Memory B cell (primary cell): ENCODE data around the gene SLC12A3.
A peak's percentile ranks its signal among the peaks of the same experiment; 100 is the strongest.
"Not testable (repeated sequence)": the region's sequence is repeated elsewhere in the genome, so short reads cannot be mapped to it uniquely, and the experiment has no call there.

Source experiments
- ATAC-seq: fragments of 150-1000 bp; cut with Tn5 transposase; 2 replicates; pipeline ENCODE4 v1.10.0; 2021; ENCODE audit warnings: low read depth, mild to moderate bottlenecking, moderate library complexity
- DNase-seq, 2 donors: peaks; one replicate each; pipeline ENCODE4 v3.0.0; 2022; ENCODE audit warnings: low spot score in 2 of 2
- H3K27ac Mint-ChIP-seq: one replicate; pipeline ENCODE4 v1.8.0; 2022; ENCODE audit warnings: mild to moderate bottlenecking, moderate library complexity, mixed read lengths
- H3K27me3 Mint-ChIP-seq: one replicate; pipeline ENCODE4 v1.8.0; 2022; ENCODE audit warnings: mixed read lengths
- H3K36me3 Mint-ChIP-seq: one replicate; pipeline ENCODE4 v1.8.0; 2022; ENCODE audit warnings: mild to moderate bottlenecking, mixed read lengths
- H3K4me1 Mint-ChIP-seq: one replicate; pipeline ENCODE4 v1.8.0; 2022; ENCODE audit warnings: mixed read lengths
- H3K4me3 Mint-ChIP-seq: one replicate; pipeline ENCODE4 v1.8.0; 2022; ENCODE audit warnings: mild to moderate bottlenecking, moderate library complexity, mixed read lengths
- H3K9me3 Mint-ChIP-seq: one replicate; pipeline ENCODE4 v1.8.0; 2022; ENCODE audit warnings: mixed read lengths

Gene SLC12A3

GRCh38 chr16:56852968-56853367 is 12.0 kb upstream of the SLC12A3 start:
- ATAC-seq (no peak), DNase-seq (no peak)
- H3K4me1 Mint-ChIP-seq = peaks cover 4% of the 10 kb centered on the region
- no peaks in the 10 kb centered on the region for H3K27me3 Mint-ChIP-seq
- H3K27ac Mint-ChIP-seq = no peak overlapping the region
- H3K36me3 Mint-ChIP-seq = no peaks in the 10 kb centered on the region
- H3K4me3 Mint-ChIP-seq = no peak overlapping the region
- no peaks in the 10 kb centered on the region for H3K9me3 Mint-ChIP-seq

DNA sequence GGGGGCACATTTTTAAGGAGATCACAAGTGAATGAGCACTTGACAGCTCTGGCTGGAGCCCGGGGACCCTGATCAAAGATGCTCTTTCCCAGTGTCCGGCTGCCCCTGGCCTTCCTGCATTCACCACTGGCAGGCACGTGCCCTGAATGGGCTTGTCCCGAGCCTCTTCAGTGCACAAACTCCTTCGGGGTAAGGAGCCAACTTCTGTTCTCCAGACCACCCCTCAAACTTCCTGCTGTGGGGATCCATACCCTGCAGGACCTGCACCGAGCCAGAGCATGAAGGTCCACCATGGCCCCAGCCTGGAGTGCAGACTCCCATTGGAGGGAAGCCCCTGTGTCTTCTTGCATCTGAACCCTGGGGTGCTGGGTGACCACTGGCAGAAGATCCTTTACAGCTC is 9.8 kb upstream of the SLC12A3 start:
- H3K27ac Mint-ChIP-seq = no peak overlapping the region
- no peaks in the 10 kb centered on the region for H3K27me3 Mint-ChIP-seq
- H3K4me1 Mint-ChIP-seq = peaks cover 11% of the 10 kb centered on the region
- H3K36me3 Mint-ChIP-seq = no peaks in the 10 kb centered on the region
- ATAC-seq (no peak), DNase-seq (no peak)
- H3K4me3 Mint-ChIP-seq = no peak overlapping the region
- no peaks in the 10 kb centered on the region for H3K9me3 Mint-ChIP-seq

DNA sequence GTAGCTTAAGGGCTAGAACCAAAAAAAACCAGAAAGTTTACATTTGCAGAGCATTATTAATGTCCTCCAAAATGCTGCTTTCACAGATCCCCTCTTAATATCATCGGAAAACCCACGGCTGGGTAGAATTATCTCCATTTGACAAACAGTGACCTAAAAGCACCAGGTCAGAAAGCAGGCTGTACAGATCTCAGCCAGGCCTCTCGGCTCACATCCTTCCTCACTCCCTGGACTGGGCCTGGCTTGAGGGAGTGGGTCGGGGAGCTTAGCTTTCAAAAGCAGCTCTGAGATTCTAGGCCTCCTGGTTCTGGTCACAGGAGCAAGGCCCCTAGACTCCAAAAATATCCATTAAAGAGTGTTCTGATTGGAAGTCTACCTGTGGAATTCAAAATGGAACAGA is 9.1 kb upstream of the SLC12A3 start:
- DNase-seq = no peak
- no peaks in the 10 kb centered on the region for H3K9me3 Mint-ChIP-seq
- H3K4me1 Mint-ChIP-seq = peaks cover 14% of the 10 kb centered on the region
- H3K36me3 Mint-ChIP-seq = no peaks in the 10 kb centered on the region
- no peak for ATAC-seq
- no peak overlapping the region for H3K4me3 Mint-ChIP-seq
- no peaks in the 10 kb centered on the region for H3K27me3 Mint-ChIP-seq
- H3K27ac Mint-ChIP-seq = no peak overlapping the region

- no peaks in the 10 kb centered on the region for H3K9me3 Mint-ChIP-seq
- H3K4me1 Mint-ChIP-seq = peaks cover 20% of the 10 kb centered on the region
- DNase-seq (no peak), ATAC-seq (no peak)
- H3K27me3 Mint-ChIP-seq = no peaks in the 10 kb centered on the region
- H3K36me3 Mint-ChIP-seq = no peaks in the 10 kb centered on the region
- no peak overlapping the region for H3K27ac Mint-ChIP-seq
- no peak overlapping the region for H3K4me3 Mint-ChIP-seq
Observed at GRCh38 chr16:56856876-56857447, 8.0 kb upstream of the SLC12A3 start.

DNA sequence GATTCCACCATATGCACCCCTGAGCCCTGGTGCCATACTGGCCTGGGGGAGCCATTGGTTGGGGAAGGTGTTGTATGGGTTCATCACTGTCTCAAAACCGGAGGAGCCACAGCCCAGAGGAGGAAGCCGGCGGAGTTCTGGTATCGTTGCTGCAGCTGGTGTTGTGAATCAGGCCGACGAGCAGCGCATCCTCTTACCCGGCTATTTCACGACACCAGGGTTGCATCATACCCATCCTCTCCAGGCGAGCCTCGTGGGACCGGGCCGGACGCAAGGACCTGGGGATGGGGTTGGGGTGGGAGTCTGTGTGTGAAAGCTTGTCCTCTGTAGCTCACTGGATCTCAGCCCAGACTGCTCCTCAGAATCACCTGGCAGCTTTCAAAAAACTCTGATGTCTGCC is 6.6 kb upstream of the SLC12A3 start:
- H3K4me1 Mint-ChIP-seq = peaks cover 31% of the 10 kb centered on the region
- H3K4me3 Mint-ChIP-seq = no peak overlapping the region
- H3K27me3 Mint-ChIP-seq = no peaks in the 10 kb centered on the region
- H3K27ac Mint-ChIP-seq = no peak overlapping the region
- no peak for DNase-seq
- no peaks in the 10 kb centered on the region for H3K36me3 Mint-ChIP-seq
- H3K9me3 Mint-ChIP-seq = no peaks in the 10 kb centered on the region
- no peak for ATAC-seq

GRCh38 chr16:56859636-56860035 is 5.4 kb upstream of the SLC12A3 start:
- H3K27ac Mint-ChIP-seq = peak overlapping the region; percentile 86
- H3K4me1 Mint-ChIP-seq = peaks cover 31% of the 10 kb centered on the region
- no peak overlapping the region for H3K4me3 Mint-ChIP-seq
- no peaks in the 10 kb centered on the region for H3K9me3 Mint-ChIP-seq
- H3K27me3 Mint-ChIP-seq = no peaks in the 10 kb centered on the region
- DNase-seq (no peak), ATAC-seq (no peak)
- no peaks in the 10 kb centered on the region for H3K36me3 Mint-ChIP-seq

GRCh38 chr16:56860226-56861020 is 4.6 kb upstream of the SLC12A3 start:
- Mint-ChIP-seq H3K4me3 (peak overlapping the region; percentile 63), H3K27me3 (no peaks in the 10 kb centered on the region), H3K4me1 (peaks cover 31% of the 10 kb centered on the region), H3K36me3 (no peaks in the 10 kb centered on the region), H3K27ac (peak overlapping the region; percentile 86), H3K9me3 (no peaks in the 10 kb centered on the region)
- peak; percentile 27 to 46 for DNase-seq
- peak; percentile 91 for ATAC-seq

DNA sequence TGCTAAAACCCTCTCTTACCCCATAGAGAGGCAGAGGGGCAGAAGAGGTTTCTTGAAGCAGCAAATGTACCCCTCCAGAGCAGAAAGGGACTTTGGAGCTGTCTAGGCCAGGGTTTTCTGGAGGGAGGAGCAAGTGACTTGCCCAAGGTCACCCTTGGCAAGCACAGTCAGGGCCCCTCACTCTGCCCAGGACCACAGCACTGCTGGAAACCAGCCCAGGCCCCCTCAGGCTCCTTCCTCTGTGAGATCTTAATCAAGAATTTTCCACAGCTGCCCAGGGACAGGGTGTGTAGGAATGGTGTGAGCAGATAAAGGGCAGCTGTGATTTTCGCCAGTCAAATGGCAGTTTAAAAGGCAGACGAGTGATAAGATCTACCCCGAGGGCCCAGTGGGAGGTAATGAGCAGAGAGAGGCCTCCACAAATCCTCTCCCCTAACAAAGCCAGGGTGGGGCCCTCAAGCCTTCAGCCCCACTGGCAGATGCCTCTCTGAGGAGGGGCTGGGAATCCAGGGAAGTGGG is 3.9 kb upstream of the SLC12A3 start:
- Mint-ChIP-seq H3K9me3 (no peaks in the 10 kb centered on the region), H3K4me3 (no peak overlapping the region), H3K4me1 (peaks cover 31% of the 10 kb centered on the region), H3K27ac (peak overlapping the region; percentile 86), H3K36me3 (no peaks in the 10 kb centered on the region), H3K27me3 (no peaks in the 10 kb centered on the region)
- DNase-seq (no peak), ATAC-seq (no peak)

GRCh38 chr16:56861756-56862155 is 3.3 kb upstream of the SLC12A3 start:
- Mint-ChIP-seq H3K27me3 (no peaks in the 10 kb centered on the region), H3K4me1 (peaks cover 31% of the 10 kb centered on the region), H3K36me3 (no peaks in the 10 kb centered on the region), H3K9me3 (no peaks in the 10 kb centered on the region), H3K4me3 (no peak overlapping the region), H3K27ac (peak overlapping the region; percentile 64)
- ATAC-seq = no peak
- DNase-seq = no peak

DNA sequence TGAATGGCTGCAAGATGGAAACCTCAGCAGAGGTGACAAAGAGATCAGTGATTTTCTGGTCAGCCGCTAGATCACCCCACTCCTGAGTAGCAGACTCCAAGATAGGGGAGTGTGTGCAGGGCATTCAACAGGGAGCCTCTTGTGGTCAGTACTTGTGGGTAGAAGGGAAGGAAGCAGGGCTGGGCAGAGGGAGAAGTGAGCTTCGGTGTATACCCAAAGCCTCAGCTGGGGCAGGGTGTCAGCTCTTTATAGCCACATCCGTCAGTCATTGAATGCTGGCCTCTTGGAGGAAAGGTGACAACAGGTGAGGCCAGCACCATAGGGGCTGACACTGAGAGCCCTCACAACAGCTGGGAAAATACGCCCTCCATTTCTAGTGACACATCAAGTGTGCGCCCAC is 2.2 kb upstream of the SLC12A3 start:
- Mint-ChIP-seq H3K27ac (peak overlapping the region; percentile 64), H3K36me3 (no peaks in the 10 kb centered on the region), H3K4me3 (no peak overlapping the region), H3K9me3 (no peaks in the 10 kb centered on the region), H3K4me1 (peaks cover 39% of the 10 kb centered on the region), H3K27me3 (no peaks in the 10 kb centered on the region)
- ATAC-seq (no peak), DNase-seq (no peak)

- DNase-seq (no peak), ATAC-seq (no peak)
- no peaks in the 10 kb centered on the region for H3K36me3 Mint-ChIP-seq
- H3K27ac Mint-ChIP-seq = no peak overlapping the region
- H3K27me3 Mint-ChIP-seq = no peaks in the 10 kb centered on the region
- H3K4me3 Mint-ChIP-seq = no peak overlapping the region
- peaks cover 35% of the 10 kb centered on the region for H3K4me1 Mint-ChIP-seq
- H3K9me3 Mint-ChIP-seq = no peaks in the 10 kb centered on the region
Observed at GRCh38 chr16:56865394-56866062, 521 bp downstream of the SLC12A3 start.

- DNase-seq = peak; percentile 56 to 63
- H3K4me3 Mint-ChIP-seq = peak overlapping the region; percentile 32
- H3K27ac Mint-ChIP-seq = peak overlapping the region; percentile 74
- peaks cover 37% of the 10 kb centered on the region for H3K4me1 Mint-ChIP-seq
- no peaks in the 10 kb centered on the region for H3K9me3 Mint-ChIP-seq
- H3K27me3 Mint-ChIP-seq = no peaks in the 10 kb centered on the region
- H3K36me3 Mint-ChIP-seq = no peaks in the 10 kb centered on the region
- no peak for ATAC-seq
Observed at GRCh38 chr16:56866955-56867830, 2.2 kb downstream of the SLC12A3 start.

DNA sequence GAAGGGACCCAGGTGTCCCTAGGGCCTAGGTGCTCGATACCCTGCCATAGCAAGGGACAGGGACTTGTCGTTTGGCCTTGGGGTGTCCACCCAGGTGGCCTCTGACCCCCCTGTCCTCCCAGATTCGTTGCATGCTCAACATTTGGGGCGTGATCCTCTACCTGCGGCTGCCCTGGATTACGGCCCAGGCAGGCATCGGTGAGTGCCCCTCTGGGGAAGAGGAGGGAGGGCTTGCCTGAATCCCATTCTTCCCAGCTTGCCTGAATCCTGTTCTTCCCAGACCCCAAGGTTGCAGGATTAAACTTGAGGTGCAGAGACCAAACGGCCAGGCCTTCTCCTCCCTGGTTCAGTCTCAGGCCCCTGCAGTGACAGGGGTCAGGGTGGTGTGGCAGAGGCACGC is 3.2 kb downstream of the SLC12A3 start:
- H3K4me3 Mint-ChIP-seq = no peak overlapping the region
- no peak for DNase-seq
- H3K9me3 Mint-ChIP-seq = no peaks in the 10 kb centered on the region
- H3K27ac Mint-ChIP-seq = no peak overlapping the region
- no peak for ATAC-seq
- no peaks in the 10 kb centered on the region for H3K27me3 Mint-ChIP-seq
- peaks cover 27% of the 10 kb centered on the region for H3K4me1 Mint-ChIP-seq
- H3K36me3 Mint-ChIP-seq = no peaks in the 10 kb centered on the region

DNA sequence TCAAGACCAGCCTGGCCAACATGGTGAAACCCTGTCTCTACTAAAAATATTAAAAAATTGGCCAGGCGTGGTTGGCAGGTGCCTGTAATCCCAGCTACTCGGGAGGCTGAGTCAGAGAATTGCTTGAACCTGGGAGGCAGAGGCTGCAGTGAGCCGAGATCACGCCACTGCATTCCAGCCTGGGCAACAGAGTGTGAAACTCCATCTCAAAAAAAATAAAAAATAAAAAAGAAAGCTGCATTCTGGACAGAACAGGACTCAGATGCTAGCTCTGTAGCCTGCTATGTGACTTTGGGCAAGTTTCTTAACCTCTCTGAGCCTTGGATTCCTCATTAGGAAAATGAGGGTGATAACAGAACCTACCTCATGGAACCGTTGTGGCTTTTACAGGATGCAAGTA is 3.8 kb downstream of the SLC12A3 start:
- H3K27me3 Mint-ChIP-seq, DNase-seq, H3K9me3 Mint-ChIP-seq, ATAC-seq, H3K4me3 Mint-ChIP-seq, H3K27ac Mint-ChIP-seq, H3K36me3 Mint-ChIP-seq: not testable (repeated sequence)
- peaks cover 27% of the 10 kb centered on the region for H3K4me1 Mint-ChIP-seq
